H9 (cell line): ENCODE results near the gene LUZP1. TPM values are rescaled to one million over a fixed set of nuclear protein-coding genes. Genes with fewer than 3 reads are reported as not detected.

Experiments
- DNase-seq: peaks from one replicate; pipeline ENCODE4 v3.0.0-alpha.2; 2017
- H2AFZ ChIP-seq: one replicate; pipeline ENCODE4 v1.6.1; 2013; ENCODE audit warnings: mild to moderate bottlenecking, low read length, control low read depth, moderate library complexity
- H2AK5ac ChIP-seq: 2 replicates; pipeline ENCODE4 v1.6.1; 2013; ENCODE audit warnings: low read length, control low read depth, mixed read lengths; ENCODE audit not compliant: insufficient read length
- H2BK120ac ChIP-seq: one replicate; pipeline ENCODE4 v1.6.1; 2013; ENCODE audit warnings: low read depth, mild to moderate bottlenecking, low read length, control low read depth, inconsistent platforms; ENCODE audit not compliant: poor library complexity, severe bottlenecking
- H2BK12ac ChIP-seq: 2 replicates; pipeline ENCODE4 v1.6.1; 2013; ENCODE audit warnings: low read length, control low read depth, mixed read lengths, low read depth; ENCODE audit not compliant: insufficient read length
- H2BK15ac ChIP-seq: 2 replicates; pipeline ENCODE4 v1.6.1; 2013; ENCODE audit warnings: low read depth, low read length, control low read depth
- H2BK20ac ChIP-seq: one replicate; pipeline ENCODE4 v1.6.1; 2013; ENCODE audit warnings: low read depth, mild to moderate bottlenecking, low read length, control low read depth, inconsistent platforms; ENCODE audit not compliant: poor library complexity, severe bottlenecking
- H2BK5ac ChIP-seq: 2 replicates; pipeline ENCODE4 v1.6.1; 2013; ENCODE audit warnings: low read length, control low read depth, mixed read lengths; ENCODE audit not compliant: insufficient read length
- H3K14ac ChIP-seq: 2 replicates; pipeline ENCODE4 v1.6.1; 2013; ENCODE audit warnings: low read length, control low read depth; ENCODE audit not compliant: insufficient read depth
- H3K18ac ChIP-seq: 2 replicates; pipeline ENCODE4 v1.6.1; 2013; ENCODE audit warnings: low read depth, mild to moderate bottlenecking, mixed read lengths, low read length, control low read depth; ENCODE audit not compliant: insufficient read length
- H3K23ac ChIP-seq: 2 replicates; pipeline ENCODE4 v1.6.1; 2013; ENCODE audit warnings: low read length, control low read depth, mixed read lengths, low read depth; ENCODE audit not compliant: insufficient read length
- H3K23me2 ChIP-seq: 2 replicates; pipeline ENCODE4 v1.6.1; 2013; ENCODE audit warnings: low read depth, mild to moderate bottlenecking, mixed read lengths, low read length, control low read depth; ENCODE audit not compliant: insufficient read length, poor library complexity, severe bottlenecking
- H3K27ac ChIP-seq: 2 replicates; pipeline ENCODE4 v1.5.1; 2013; ENCODE audit warnings: low read length, control low read depth, mixed read lengths, low read depth; ENCODE audit not compliant: insufficient read length
- H3K27me3 ChIP-seq: 2 replicates; pipeline ENCODE4 v1.6.1; 2013; ENCODE audit warnings: low read length, control low read depth, inconsistent platforms; ENCODE audit not compliant: insufficient read depth
- H3K4ac ChIP-seq: 2 replicates; pipeline ENCODE4 v1.6.1; 2013; ENCODE audit warnings: low read depth, mild to moderate bottlenecking, control low read depth, inconsistent platforms, low read length, moderate library complexity
- H3K4me1 ChIP-seq: 2 replicates; pipeline ENCODE4 v1.6.1; 2013; ENCODE audit warnings: low read length, control low read depth, inconsistent platforms; ENCODE audit not compliant: insufficient read depth
- H3K4me2 ChIP-seq: 2 replicates; pipeline ENCODE4 v1.6.1; 2013; ENCODE audit warnings: low read length, control low read depth, mixed read lengths; ENCODE audit not compliant: insufficient read length, insufficient read depth
- H3K56ac ChIP-seq: 2 replicates; pipeline ENCODE4 v1.6.1; 2013; ENCODE audit warnings: low read depth, mild to moderate bottlenecking, mixed read lengths, low read length, control low read depth; ENCODE audit not compliant: insufficient read length
- H3K79me1 ChIP-seq: 2 replicates; pipeline ENCODE4 v1.6.1; 2013; ENCODE audit warnings: low read depth, mild to moderate bottlenecking, moderate library complexity, low read length, control low read depth, inconsistent platforms; ENCODE audit not compliant: insufficient read depth, poor library complexity, severe bottlenecking
- H3K79me2 ChIP-seq: 2 replicates; pipeline ENCODE4 v1.6.1; 2013; ENCODE audit warnings: low read length, control low read depth, inconsistent platforms; ENCODE audit not compliant: insufficient read depth
- H3K9ac ChIP-seq: 2 replicates; pipeline ENCODE4 v1.6.1; 2013; ENCODE audit warnings: low read length, control low read depth, mixed read lengths; ENCODE audit not compliant: insufficient read length; ENCODE audit errors: extremely low read depth
- H3K9me3 ChIP-seq: one replicate; pipeline ENCODE4 v1.6.1; 2013; ENCODE audit warnings: low read depth, low read length, inconsistent platforms; ENCODE audit not compliant: control insufficient read depth
- H3T11ph ChIP-seq: one replicate; pipeline ENCODE4 v1.6.1; 2013; ENCODE audit warnings: mild to moderate bottlenecking, low read length, control low read depth, inconsistent platforms
- H4K20me1 ChIP-seq: one replicate; pipeline ENCODE4 v1.6.1; 2013; ENCODE audit not compliant: control insufficient read depth, insufficient read length, insufficient read depth
- H4K5ac ChIP-seq: 2 replicates; pipeline ENCODE4 v1.6.1; 2013; ENCODE audit warnings: low read depth, mild to moderate bottlenecking, mixed read lengths, low read length, control low read depth; ENCODE audit not compliant: insufficient read length
- H4K8ac ChIP-seq: replicated peaks from 2 replicates; pipeline ENCODE4 v1.6.1; 2013; ENCODE audit warnings: low read length, control low read depth, mixed read lengths, low read depth; ENCODE audit not compliant: insufficient read length
- H4K91ac ChIP-seq: 2 replicates; pipeline ENCODE4 v1.6.1; 2013; ENCODE audit warnings: low read depth, mild to moderate bottlenecking, moderate library complexity, mixed read lengths, low read length, control low read depth; ENCODE audit not compliant: insufficient read length
- H3K27ac Mint-ChIP-seq, 3 experiments: 2 replicates in 2 of 3; 3 replicates in 1 of 3; pipeline ENCODE4 v1.8.0; 2020 to 2021; ENCODE audit warnings: mixed read lengths in 3 of 3, mild to moderate bottlenecking in 1 of 3, moderate library complexity in 1 of 3
- H3K27me3 Mint-ChIP-seq: 2 replicates; pipeline ENCODE4 v1.8.0; 2021; ENCODE audit warnings: low read depth, mild to moderate bottlenecking, moderate library complexity, mixed read lengths
- H3K36me3 Mint-ChIP-seq, 3 experiments: 2 replicates in 2 of 3; 3 replicates in 1 of 3; pipeline ENCODE4 v1.8.0; 2020 to 2021; ENCODE audit warnings: low read depth in 3 of 3, mixed read lengths in 3 of 3; ENCODE audit not compliant: insufficient read depth in 1 of 3
- H3K4me1 Mint-ChIP-seq, 2 experiments: 2 replicates each; pipeline ENCODE4 v1.8.0; 2020; ENCODE audit warnings: mixed read lengths in 2 of 2
- H3K4me3 Mint-ChIP-seq, 2 experiments: 2 replicates in 1 of 2; 3 replicates in 1 of 2; pipeline ENCODE4 v1.8.0; 2020 to 2021; ENCODE audit warnings: mild to moderate bottlenecking in 2 of 2, mixed read lengths in 2 of 2, moderate library complexity in 1 of 2
- H3K9me3 Mint-ChIP-seq, 2 experiments: 2 replicates in 1 of 2; 3 replicates in 1 of 2; pipeline ENCODE4 v1.8.0; 2020; ENCODE audit warnings: mild to moderate bottlenecking in 2 of 2, mixed read lengths in 2 of 2, moderate library complexity in 1 of 2
- CTCF ChIP-seq: fragments of 200-600 bp; sonication (generic); conservative IDR thresholded peaks from 3 replicates; pipeline ENCODE4 v1.8.0; 2021; ENCODE audit warnings: antibody characterized with exemption, mild to moderate bottlenecking
- total RNA-seq: library from RNA; stranded (reverse); gene quantifications from 2 replicates; pipeline ENCODE4 v1.2.1, GENCODE V29; 2021

The LUZP1 gene
- total RNA-seq, 1 experiment from 2014 or later, result 48.2 TPM

- Mint-ChIP-seq H3K36me3 (0 out of 7 replicates have a peak, but pooled peaks cover 0 to 4% (median 0%) of the 10 kb centered on the region in 3 experiments), H3K4me1 (peaks cover 6 to 10% of the 10 kb centered on the region in 2 experiments), H3K27ac (no peak overlapping the region), H3K4me3 (no peak overlapping the region; a peak in 1 of 5 replicates), H3K27me3 (no peaks in the 10 kb centered on the region), H3K9me3 (no peaks in the 10 kb centered on the region)
- Histone ChIP-seq H2AK5ac (no peak overlapping the region), H4K20me1 (no peaks in the 10 kb centered on the region), H3K27ac (no peak overlapping the region), H4K91ac (no peak overlapping the region), H2BK15ac (no peak overlapping the region), H4K8ac (no peak overlapping the region), H3K4me2 (no peak overlapping the region), H3K9ac (no peak overlapping the region), H3K4ac (no peak overlapping the region), H3K27me3 (no peaks in the 10 kb centered on the region), H3K79me2 (peaks cover 8% of the 10 kb centered on the region), H3T11ph (no peak overlapping the region), H3K14ac (no peak overlapping the region), H2BK120ac (no peak overlapping the region), H3K23me2 (no peaks in the 10 kb centered on the region), H3K18ac (no peak overlapping the region), H2AFZ (no peak overlapping the region), H3K4me1 (no peaks in the 10 kb centered on the region), H4K5ac (no peak overlapping the region), H3K9me3 (no peaks in the 10 kb centered on the region), H3K56ac (no peak overlapping the region), H2BK20ac (no peak overlapping the region), H3K79me1 (peaks cover 9% of the 10 kb centered on the region), H2BK5ac (no peak overlapping the region), H2BK12ac (no peak overlapping the region), H3K23ac (no peak overlapping the region)
- DNase-seq, result no peak
- TF ChIP-seq CTCF, result no peak
Observed at GRCh38 chr1:23129846-23130245, 38.8 kb downstream of the LUZP1 start.
